K562 (cell line): ENCODE measurements around the gene IDUA. TPM values are rescaled to one million over a fixed set of nuclear protein-coding genes. Genes with fewer than 3 reads are reported as not detected.

Experiments used
- ATAC-seq: fragments of 200-7000 bp; cut with Tn5 transposase; 3 replicates; pipeline ENCODE4 v1.9.1; 2020; ENCODE audit warnings: moderate library complexity
- BruUV-seq: library from RNA; stranded (reverse); fragments of 400-500 nt; replicated peaks from 2 replicates; lab custom pipeline; 2021; lab: Mats Ljungman, UMichigan
- CTCF ChIA-PET: fragments of 300-600 bp; formaldehyde crosslinking; extraction: SDS; loops from one replicate; lab custom pipeline; 2021; ENCODE audit warnings: low intra/inter-chr PET ratio; lab: Yijun Ruan, JAX
- POLR2A ChIA-PET: fragments of 300-600, 350-650 bp; sonication (Branson Sonifier 250); formaldehyde crosslinking; extraction: SDS; loops from one replicate; lab custom pipeline; 2021; ENCODE audit warnings: antibody characterized with exemption, inconsistent platforms; lab: Yijun Ruan, JAX
- DNase-seq, 4 experiments: peaks; one replicate each; pipeline versions ENCODE4 v3.0.0 to v3.0.0-alpha.2; 2011 to 2018; ENCODE audit warnings: low spot score in 3 of 4, mixed read lengths in 3 of 4; ENCODE audit errors: extremely low read depth in 1 of 4
- FAIRE-seq: peaks from 2 replicates; lab custom pipeline; 2011; peaks lifted over from hg19 to GRCh38; lab: Jason Lieb, UNC
- H2AFZ ChIP-seq: 2 replicates; pipeline ENCODE4 v1.6.0; 2011; ENCODE audit warnings: low read depth, low read length, control low read depth, inconsistent platforms
- H3K27ac ChIP-seq: fragments of 200-600 bp; 3 replicates; pipeline ENCODE4 v1.8.0; 2011; ENCODE audit warnings: low read depth, mild to moderate bottlenecking, control low read depth, inconsistent platforms, low read length, moderate library complexity, mixed read lengths; ENCODE audit errors: extremely low read depth
- H3K27me3 ChIP-seq, 2 experiments: fragments of 300-600 bp in 1 of 2; 2 replicates in 1 of 2; 3 replicates in 1 of 2; pipeline versions ENCODE4 v1.6.0 to v1.8.0; 2011; ENCODE audit warnings: inconsistent platforms in 2 of 2, low read length in 2 of 2, mild to moderate bottlenecking in 1 of 2, mixed read lengths in 1 of 2, moderate library complexity in 1 of 2; ENCODE audit not compliant: control insufficient read depth in 2 of 2, insufficient read depth in 2 of 2
- H3K36me3 ChIP-seq: fragments of 300-600 bp; 3 replicates; pipeline ENCODE4 v1.8.0; 2011; ENCODE audit warnings: mild to moderate bottlenecking, low read length, inconsistent platforms; ENCODE audit not compliant: control insufficient read depth, insufficient read depth
- H3K4me1 ChIP-seq, 2 experiments: fragments of 200-600 bp in 1 of 2; replicated peaks in 1 of 2; 2 replicates in 1 of 2; 3 replicates in 1 of 2; pipeline versions ENCODE4 v1.5.1 to v1.8.0; 2011; ENCODE audit warnings: inconsistent platforms in 2 of 2, low read length in 2 of 2, mild to moderate bottlenecking in 1 of 2, mixed read lengths in 1 of 2, moderate library complexity in 1 of 2; ENCODE audit not compliant: control insufficient read depth in 2 of 2, insufficient read depth in 2 of 2
- H3K4me2 ChIP-seq: 2 replicates; pipeline ENCODE4 v1.6.1; 2011; ENCODE audit warnings: low read length, control low read depth, inconsistent platforms, mixed read lengths; ENCODE audit not compliant: insufficient read depth
- H3K4me3 ChIP-seq: fragments of 200-600 bp; sonication (generic), shearing (Covaris generic); 2 replicates; pipeline ENCODE4 v1.5.1; 2016; ENCODE audit warnings: control low read depth, inconsistent platforms
- H3K79me2 ChIP-seq: fragments of 200-600 bp; 3 replicates; pipeline ENCODE4 v1.8.0; 2011; ENCODE audit warnings: low read length, inconsistent platforms; ENCODE audit not compliant: control insufficient read depth, insufficient read depth
- H3K9ac ChIP-seq, 2 experiments: 2 replicates each; pipeline versions ENCODE4 v1.6.0 to v1.6.1; 2011; ENCODE audit warnings: low read depth in 2 of 2, low read length in 2 of 2, control low read depth in 1 of 2, inconsistent platforms in 1 of 2, mild to moderate bottlenecking in 1 of 2, mixed read lengths in 1 of 2; ENCODE audit not compliant: insufficient read depth in 1 of 2
- H3K9me1 ChIP-seq: one replicate; pipeline ENCODE4 v1.6.0; 2011; ENCODE audit warnings: inconsistent platforms, mild to moderate bottlenecking, low read length, moderate library complexity; ENCODE audit not compliant: control insufficient read depth, insufficient read depth
- H3K9me3 ChIP-seq: replicated peaks from 2 replicates; pipeline ENCODE4 v1.5.1; 2011; ENCODE audit warnings: low read depth, low read length, inconsistent platforms; ENCODE audit not compliant: control insufficient read depth, insufficient read depth
- H4K20me1 ChIP-seq: replicated peaks from 2 replicates; pipeline ENCODE4 v1.6.1; 2011; ENCODE audit warnings: low read length, inconsistent platforms, mixed read lengths; ENCODE audit not compliant: control insufficient read depth, insufficient read depth
- BRF1 ChIP-seq: IDR thresholded peaks from 3 replicates; pipeline ENCODE4 v1.6.1; 2011; ENCODE audit warnings: borderline replicate concordance, mild to moderate bottlenecking; ENCODE audit not compliant: insufficient read length; ENCODE audit errors: extremely low read depth
- MCM3 ChIP-seq: fragments of 450-650 bp; IDR thresholded peaks from 2 replicates; pipeline ENCODE4 v1.6.1; 2016
- NCOA2 ChIP-seq, 2 experiments: fragments of 450-650 bp; IDR thresholded peaks; 2 replicates each; pipeline ENCODE4 v1.6.1; 2018; ENCODE audit warnings: mild to moderate bottlenecking in 2 of 2, moderate library complexity in 1 of 2; ENCODE audit not compliant: partially characterized antibody in 2 of 2
- NFYB ChIP-seq: IDR thresholded peaks from 2 replicates; pipeline ENCODE4 v1.6.1; 2011; ENCODE audit warnings: mild to moderate bottlenecking, moderate library complexity; ENCODE audit not compliant: insufficient read length; ENCODE audit errors: extremely low read depth
- PHB ChIP-seq: fragments of 250-450 bp; sonication (Bioruptor Pico); IDR thresholded peaks from 2 replicates; pipeline ENCODE4 v1.5.0; 2021
- TCFL5 ChIP-seq: fragments of 250-450 bp; sonication (Bioruptor Pico); conservative IDR thresholded peaks from 2 replicates; pipeline ENCODE4 v1.6.1; 2021; ENCODE audit warnings: mild to moderate bottlenecking, moderate library complexity, matching md5 sums
- ZNF561 ChIP-seq: fragments of 450-650 bp; formaldehyde crosslinking; conservative IDR thresholded peaks from 2 replicates; pipeline ENCODE4 v1.4.0; 2020; ENCODE audit warnings: mild to moderate bottlenecking, moderate library complexity
- ZNF778 ChIP-seq: fragments of 450-650 bp; formaldehyde crosslinking; IDR thresholded peaks from 2 replicates; pipeline ENCODE4 v1.4.0; 2020; ENCODE audit warnings: mild to moderate bottlenecking, moderate library complexity
- WGBS: fragments of 100-300 bp; shearing (Covaris generic); methylation state at CpG from one replicate; pipeline ENCODE4 v1.1.6; 2016; ENCODE audit warnings: low coverage, mixed read lengths; ENCODE audit not compliant: insufficient coverage; ENCODE audit errors: missing lambda C conversion rate; 5-methylcytosine and 5-hydroxymethylcytosine counted together
- in situ Hi-C: fragments of 300-500 bp; cut with MboI; formaldehyde crosslinking; loops from 4 replicates; pipeline ENCODE4 v1.15.0; 2018; ENCODE audit warnings: inconsistent platforms, mixed read lengths
- intact Hi-C: fragments of 100-400 bp; cut with micrococcal nuclease; formaldehyde crosslinking; loops from 2 replicates; pipeline ENCODE4 v1.14.2; 2022
- polyA plus RNA-seq, 8 experiments: library from polyadenylated mRNA; depleted of rRNA in 4 of 8; stranded (reverse) in 5 of 8; unstranded in 3 of 8; fragments of >200 nt; fragmentation: Nextera tagmentation in 2 of 8; fragmentation: Illumina TruSeq in 1 of 8; extraction: Ambion mirVana in 2 of 8; extraction: Trizol in 1 of 8; gene quantifications; 2 replicates each; pipeline versions ENCODE4 v1.2.1 to v1.2.3, GENCODE V29; 2011 to 2014; ENCODE audit warnings: inconsistent platforms in 1 of 8, missing spikeins in 1 of 8
- total RNA-seq, 7 experiments: library from RNA; depleted of rRNA in 6 of 7; stranded (reverse); fragments of >200 nt in 6 of 7; fragmentation: Illumina TruSeq in 2 of 7; extraction: Trizol in 2 of 7; gene quantifications; 2 replicates each; pipeline versions ENCODE4 v1.2.1 to v1.2.3, GENCODE V29; 2011 to 2021; ENCODE audit warnings: low replicate concordance in 1 of 7

The IDUA gene
- total and polyA plus RNA-seq, 9 of the 15 experiments (the other 6 are each of a cell fraction or from before 2014, with no cell fraction given), result 0.04 to 16.1 (median 1.2) TPM

GRCh38 chr4:1032861-1033260, 46.0 kb downstream of the IDUA start:
- no peak for TF ChIP-seq NCOA2 (IDR thresholded peaks at IDR 0.05; ENCODE audit: partially characterized antibody in 2 of 2)
- no peak for TF ChIP-seq ZNF778
- no peak for TF ChIP-seq NFYB
- TF ChIP-seq BRF1, result no peak
- no peak for TF ChIP-seq PHB (CRISPR knock-in tag)
- TF ChIP-seq TCFL5, result no peak
- no peak for TF ChIP-seq MCM3
- TF ChIP-seq ZNF561 (CRISPR knock-in tag), result no peak

More at GRCh38 chr4:1032861-1033260, 46.0 kb downstream of the IDUA start:
- Histone ChIP-seq H3K9me3 (no peaks in the 10 kb centered on the region), H3K27me3 (0 out of 5 replicates have a peak, but pooled peaks cover 0 to 6% of the 10 kb centered on the region in 2 experiments), H3K9ac (no peak overlapping the region; a peak in 1 of 4 replicates), H3K4me3 (no peak overlapping the region), H3K27ac (no peak overlapping the region), H3K4me1 (peaks cover 3 to 93% of the 10 kb centered on the region in 2 experiments; a peak in 4 of 5 replicates), H3K79me2 (no peaks in the 10 kb centered on the region), H2AFZ (no peak overlapping the region), H3K36me3 (no peaks in the 10 kb centered on the region), H3K9me1 (no peaks in the 10 kb centered on the region), H3K4me2 (no peak overlapping the region), H4K20me1 (no peaks in the 10 kb centered on the region)
- DNase-seq, result no peak
- FAIRE-seq, result no peak
- 14% methylated on average over 10 of the region's 10 CpGs for WGBS
- in situ Hi-C loops, result no loop called here
- ChIA-PET POLR2A (interaction anchor here (0.7 kb wide), 1 partner anchor 23 kb away, joined by 3 read pairs; no protein-coding TSS in a partner anchor), CTCF (no interaction called here)
- intact Hi-C loops, result no loop called here
- BruUV-seq, result no TSS peak
- no peak for ATAC-seq
